Transverse colon (tissue), 4 donors: ENCODE data around the gene RCCD1. TPM values are rescaled to one million over a fixed set of nuclear protein-coding genes. Genes with fewer than 3 reads are reported as not detected.

Experiments used
- DNase-seq: peaks from one replicate; pipeline ENCODE4 v3.0.0-alpha.2; 2019
- H3K27ac ChIP-seq, 4 donors: fragments of 200-600 bp; sonication (generic); 2 replicates each; pipeline ENCODE4 v1.5.1; 2016 to 2018; ENCODE audit warnings: inconsistent platforms in 4 of 4
- H3K27me3 ChIP-seq: fragments of 200-600 bp; sonication (generic); 2 replicates; pipeline ENCODE4 v1.5.1; 2017; ENCODE audit warnings: inconsistent platforms
- H3K36me3 ChIP-seq, 4 donors: fragments of 200-600 bp; sonication (generic); 2 replicates each; pipeline ENCODE4 v1.5.1; 2017 to 2019; ENCODE audit warnings: inconsistent platforms in 4 of 4
- H3K4me1 ChIP-seq, 4 donors: fragments of 200-600 bp; sonication (generic); 2 replicates each; pipeline ENCODE4 v1.5.1; 2017 to 2020; ENCODE audit warnings: inconsistent platforms in 4 of 4
- H3K4me3 ChIP-seq, 4 donors: fragments of 200-600 bp; sonication (generic); 1 replicate in 1 of 4; 2 replicates in 3 of 4; pipeline versions ENCODE4 v1.5.1 to v1.6.1; 2017 to 2019; ENCODE audit warnings: inconsistent platforms in 4 of 4
- H3K9me3 ChIP-seq, 2 donors: fragments of 200-600 bp; sonication (generic); 2 replicates each; pipeline ENCODE4 v1.5.1; 2017 to 2019; ENCODE audit warnings: inconsistent platforms in 2 of 2
- EP300 ChIP-seq: sonication (generic); formaldehyde crosslinking; IDR thresholded peaks from one replicate; pipeline ENCODE4 v1.6.1; 2017; ENCODE audit warnings: antibody characterized with exemption, low read depth
- POLR2A ChIP-seq: fragments of 450-650 bp; IDR thresholded peaks from one replicate; pipeline ENCODE4 v1.6.1; 2016; ENCODE audit warnings: antibody characterized with exemption, mild to moderate bottlenecking, moderate library complexity
- POLR2AphosphoS5 ChIP-seq, 3 donors: sonication (generic); formaldehyde crosslinking; IDR thresholded peaks; one replicate each; pipeline ENCODE4 v1.6.1; 2016; ENCODE audit warnings: antibody characterized with exemption in 3 of 3
- WGBS, 2 donors: methylation state at CpG; one replicate each; pipeline ENCODE4 v1.1.5; 2018; ENCODE audit warnings: low coverage in 1 of 2; 5-methylcytosine and 5-hydroxymethylcytosine counted together
- in situ Hi-C, 4 donors: fragments of 200-750 bp; cut with MboI; loops; one replicate each; pipeline versions ENCODE4 v1.15.0 to v1.15.1; 2017; ENCODE audit warnings: low sequenced_read_pairs in 3 of 4, low pct_ligation_motif_present in 1 of 4, low pct_unique_long_range_greater_than_20kb in 1 of 4
- intact Hi-C: fragments of 100-400 bp; cut with DNase I; formaldehyde crosslinking; loops from one replicate; pipeline ENCODE4 v1.15.1; 2023; ENCODE audit warnings: low total_unique reads
- total RNA-seq, 4 donors: library from RNA; depleted of rRNA; stranded (reverse); fragments of >200 nt; gene quantifications; one replicate each; pipeline ENCODE4 v1.1.0, GENCODE V29; 2016
- TF ChIP-seq, protein P1 (sequence below), 5 experiments: fragments of 200-600 bp in 3 of 5; fragments of 450-650 bp in 2 of 5; sonication (generic) in 3 of 5; IDR thresholded peaks; 1 replicate in 2 of 5; 2 replicates in 3 of 5; pipeline ENCODE4 v1.5.1; 2016 to 2017; ENCODE audit warnings: antibody characterized with exemption in 5 of 5, inconsistent platforms in 3 of 5, mild to moderate bottlenecking in 2 of 5, moderate library complexity in 1 of 5

RCCD1 gene
- total RNA-seq, 4 donors from 2014 or later, result 13.1 to 438 (median 16.2) TPM

GRCh38 chr15:90959894-90960293, 5.2 kb downstream of the RCCD1 start:
- DNase-seq, result no peak
- intact Hi-C loops, result loop anchor here (10.0 kb wide), 2 partner anchors 75 to 315 kb away; no protein-coding TSS in a partner anchor
- peaks cover 0 to 12% (median 0%) of the 10 kb centered on the region in 4 donors for H3K36me3 ChIP-seq
- 74% methylated on average over 5 of the region's 5 CpGs; no CpG with 5 or more reads in 1 of the 2 donors for WGBS, 2 donors
- in situ Hi-C loops, result loop anchor here in 3 of 4 donors (10.0 to 25.0 kb wide), 2 partner anchors 302 to 315 kb away; no protein-coding TSS in a partner anchor
- no peaks in the 10 kb centered on the region for H3K9me3 ChIP-seq
- H3K27me3 ChIP-seq, result no peaks in the 10 kb centered on the region
- TF ChIP-seq POLR2A (no peak), POLR2AphosphoS5 (IDR thresholded peaks at IDR 0.05) (no peak), EP300 (no peak)
- TF ChIP-seq, protein P1, sequence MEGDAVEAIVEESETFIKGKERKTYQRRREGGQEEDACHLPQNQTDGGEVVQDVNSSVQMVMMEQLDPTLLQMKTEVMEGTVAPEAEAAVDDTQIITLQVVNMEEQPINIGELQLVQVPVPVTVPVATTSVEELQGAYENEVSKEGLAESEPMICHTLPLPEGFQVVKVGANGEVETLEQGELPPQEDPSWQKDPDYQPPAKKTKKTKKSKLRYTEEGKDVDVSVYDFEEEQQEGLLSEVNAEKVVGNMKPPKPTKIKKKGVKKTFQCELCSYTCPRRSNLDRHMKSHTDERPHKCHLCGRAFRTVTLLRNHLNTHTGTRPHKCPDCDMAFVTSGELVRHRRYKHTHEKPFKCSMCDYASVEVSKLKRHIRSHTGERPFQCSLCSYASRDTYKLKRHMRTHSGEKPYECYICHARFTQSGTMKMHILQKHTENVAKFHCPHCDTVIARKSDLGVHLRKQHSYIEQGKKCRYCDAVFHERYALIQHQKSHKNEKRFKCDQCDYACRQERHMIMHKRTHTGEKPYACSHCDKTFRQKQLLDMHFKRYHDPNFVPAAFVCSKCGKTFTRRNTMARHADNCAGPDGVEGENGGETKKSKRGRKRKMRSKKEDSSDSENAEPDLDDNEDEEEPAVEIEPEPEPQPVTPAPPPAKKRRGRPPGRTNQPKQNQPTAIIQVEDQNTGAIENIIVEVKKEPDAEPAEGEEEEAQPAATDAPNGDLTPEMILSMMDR (IDR thresholded peaks at IDR 0.05), result no peak
- H3K4me3 ChIP-seq, result no peak overlapping the region
- peak overlapping the region in 3 of 4 donors; percentile 5 to 53 (median 40) for H3K27ac ChIP-seq
- peaks cover 11 to 29% (median 20%) of the 10 kb centered on the region in 4 donors for H3K4me1 ChIP-seq

DNA sequence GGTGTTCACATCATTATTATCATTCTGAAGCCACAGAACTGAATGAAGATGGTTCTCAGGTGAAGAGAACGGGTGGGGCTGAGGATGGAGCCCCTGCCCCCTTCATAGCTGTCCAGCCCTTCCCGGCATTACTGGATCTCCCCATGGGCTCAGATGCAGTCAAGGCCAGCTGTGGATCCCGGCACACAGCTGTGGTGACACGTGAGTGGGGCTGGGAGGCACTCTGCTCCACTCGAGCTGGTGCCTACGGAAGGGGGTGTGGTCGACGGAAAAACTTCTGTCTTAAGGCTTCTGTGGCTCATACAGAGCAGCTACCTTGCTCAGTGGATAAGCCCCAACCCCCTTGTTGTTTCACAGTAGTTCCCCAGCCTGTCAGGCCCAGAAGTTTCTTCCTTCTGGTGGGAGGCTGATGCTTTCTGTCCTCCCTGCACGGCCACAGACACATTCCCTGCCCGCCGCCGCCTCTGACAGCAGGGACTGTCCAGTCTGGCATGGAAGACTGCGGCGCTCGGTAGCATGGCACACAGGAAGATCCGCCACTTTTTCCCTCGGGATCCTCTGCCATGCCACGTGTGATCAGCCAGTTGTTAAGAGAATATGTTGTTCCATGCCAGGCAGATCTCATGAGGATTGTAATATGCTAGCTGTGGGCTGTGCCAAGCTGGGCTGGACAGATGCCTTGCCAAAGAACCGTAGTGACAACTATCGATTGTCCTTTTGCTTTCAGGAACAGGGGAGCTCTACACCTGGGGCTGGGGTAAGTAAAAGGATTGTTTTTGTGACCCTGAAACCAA, 5.8 kb downstream of the RCCD1 start:
- peak overlapping the region in 2 of 4 donors; percentile 40 to 53 for H3K27ac ChIP-seq

DNA sequence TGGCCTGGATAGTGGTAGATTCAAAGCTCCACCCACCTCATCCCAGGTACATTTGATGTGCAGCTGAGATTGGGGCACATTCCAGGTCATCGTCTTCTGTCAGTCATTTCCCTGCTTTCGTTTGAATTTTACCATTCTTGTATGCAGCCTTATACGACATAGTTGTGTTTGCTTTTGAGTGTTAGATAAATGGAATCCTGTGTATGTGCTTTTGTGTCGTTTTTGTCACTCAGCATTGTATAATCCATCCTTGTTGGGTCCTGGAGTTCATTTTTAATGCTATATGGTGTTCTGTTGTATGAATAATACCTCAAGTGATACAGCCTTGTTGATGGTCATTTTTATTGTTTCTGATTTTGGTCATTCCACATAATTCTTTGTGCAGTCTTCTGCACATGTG, 7.3 kb downstream of the RCCD1 start:
- Histone ChIP-seq H3K27me3 (no peaks in the 10 kb centered on the region), H3K9me3 (no peaks in the 10 kb centered on the region), H3K36me3 (peaks cover 0 to 12% (median 0%) of the 10 kb centered on the region in 4 donors), H3K4me3 (no peak overlapping the region), H3K27ac (no peak overlapping the region), H3K4me1 (peaks cover 4 to 10% (median 8%) of the 10 kb centered on the region in 4 donors)
- DNase-seq, result no peak
- intact Hi-C loops (loop anchor here (10.0 kb wide), 1 partner anchor 73 kb away; no protein-coding TSS in a partner anchor), in situ Hi-C loops (loop anchor here in 2 of 4 donors (25.0 kb wide), 1 partner anchor 300 kb away; no protein-coding TSS in a partner anchor)
- 72 to 80% methylated on average over 4 of the region's 4 CpGs for WGBS, 2 donors
- TF ChIP-seq POLR2A (no peak), EP300 (no peak), POLR2AphosphoS5 (IDR thresholded peaks at IDR 0.05) (no peak)
- TF ChIP-seq, protein P1 (IDR thresholded peaks at IDR 0.05), result no peak

More for the DNA sequence above, 5.8 kb downstream of the RCCD1 start:
- Histone ChIP-seq H3K27me3 (no peaks in the 10 kb centered on the region), H3K4me1 (peaks cover 11 to 26% (median 16%) of the 10 kb centered on the region in 4 donors), H3K9me3 (no peaks in the 10 kb centered on the region), H3K4me3 (no peak overlapping the region), H3K36me3 (peaks cover 0 to 12% (median 0%) of the 10 kb centered on the region in 4 donors)
- in situ Hi-C loops, result loop anchor here in 2 of 4 donors (25.0 kb wide), 1 partner anchor 302 kb away; no protein-coding TSS in a partner anchor
- DNase-seq, result no peak
- intact Hi-C loops, result loop anchor here (10.0 kb wide), 1 partner anchor 74 kb away; no protein-coding TSS in a partner anchor
- WGBS, 2 donors, result 81 to 100% methylated on average over 1 to 20 of the region's 20 CpGs
- TF ChIP-seq, protein P1 (IDR thresholded peaks at IDR 0.05), result no peak
- no peak for TF ChIP-seq POLR2A
- no peak for TF ChIP-seq EP300
- no peak for TF ChIP-seq POLR2AphosphoS5 (IDR thresholded peaks at IDR 0.05)

DNA sequence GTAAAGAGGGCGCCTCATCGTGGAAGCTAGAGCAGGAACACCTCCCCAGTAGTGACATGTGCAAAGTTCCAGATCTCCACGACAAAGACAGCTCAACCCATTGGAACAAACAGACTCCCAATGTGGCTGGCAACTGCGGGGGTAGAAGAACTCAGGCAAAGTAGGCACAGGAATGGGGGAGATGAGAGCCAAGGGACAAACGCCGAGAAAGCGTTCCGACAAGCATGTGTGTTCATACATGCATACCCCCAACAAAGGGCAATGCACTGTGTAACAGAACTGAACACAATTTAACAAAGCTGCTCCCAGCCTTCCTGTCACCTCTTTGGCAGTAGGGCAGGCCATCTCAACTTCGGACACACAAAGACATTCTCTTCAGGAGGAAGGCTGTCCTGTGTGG, 11.6 kb downstream of the RCCD1 start:
- peaks cover 0 to 10% (median 0%) of the 10 kb centered on the region in 4 donors for H3K36me3 ChIP-seq
- no peaks in the 10 kb centered on the region for H3K27me3 ChIP-seq
- H3K4me3 ChIP-seq, result no peak overlapping the region
- TF ChIP-seq POLR2AphosphoS5 (IDR thresholded peaks at IDR 0.05) (no peak), EP300 (no peak), POLR2A (no peak)
- TF ChIP-seq, protein P1 (IDR thresholded peaks at IDR 0.05), result no peak
- no peaks in the 10 kb centered on the region for H3K9me3 ChIP-seq
- WGBS, 2 donors, result 78 to 86% methylated on average over 4 to 9 of the region's 9 CpGs
- in situ Hi-C loops, result loop anchor here in 2 of 4 donors (25.0 kb wide), 1 partner anchor 296 kb away; no protein-coding TSS in a partner anchor
- no peak for DNase-seq
- H3K27ac ChIP-seq, result no peak overlapping the region
- H3K4me1 ChIP-seq, result no peaks in the 10 kb centered on the region
- intact Hi-C loops, result loop anchor here (10.0 kb wide), 1 partner anchor 69 kb away; no protein-coding TSS in a partner anchor
